WTC11 (cell line): ENCODE data around the gene ANO2. TPM values are rescaled to one million over a fixed set of nuclear protein-coding genes. Genes with fewer than 3 reads are reported as not detected.
A peak's percentile ranks its signal among the peaks of the same experiment; 100 is the strongest.

Experiments used
- ATAC-seq: fragments of 200-7000 bp; cut with Tn5 transposase; 2 replicates; pipeline ENCODE4 v1.10.0; 2021; ENCODE audit warnings: mild to moderate bottlenecking, moderate library complexity
- CTCF ChIA-PET: fragments of 300-600 bp; sonication (Branson Sonifier 250); formaldehyde crosslinking; loops from one replicate; lab custom pipeline; 2021; ENCODE audit warnings: antibody characterized with exemption; lab: Charles Lee
- POLR2A ChIA-PET: fragments of 350-600 bp; sonication (Branson Sonifier 250); formaldehyde crosslinking; loops from one replicate; lab custom pipeline; 2021; ENCODE audit warnings: antibody characterized with exemption; lab: Charles Lee
- DNase-seq: peaks from one replicate; pipeline ENCODE4 v3.0.0; 2021; ENCODE audit warnings: low spot score
- H3K27ac Mint-ChIP-seq: 2 replicates; pipeline ENCODE4 v1.8.0; 2021; ENCODE audit warnings: mixed read lengths
- H3K27me3 Mint-ChIP-seq: 2 replicates; pipeline ENCODE4 v1.8.0; 2021; ENCODE audit warnings: low read depth, mild to moderate bottlenecking, moderate library complexity, mixed read lengths
- H3K36me3 Mint-ChIP-seq: 2 replicates; pipeline ENCODE4 v1.8.0; 2021; ENCODE audit warnings: mixed read lengths
- H3K4me1 Mint-ChIP-seq: 2 replicates; pipeline ENCODE4 v1.8.0; 2022; ENCODE audit warnings: mixed read lengths
- H3K4me3 Mint-ChIP-seq: 2 replicates; pipeline ENCODE4 v1.8.0; 2021; ENCODE audit warnings: mild to moderate bottlenecking, moderate library complexity, mixed read lengths
- H3K9me3 Mint-ChIP-seq: 2 replicates; pipeline ENCODE4 v1.8.0; 2021; ENCODE audit warnings: mixed read lengths
- ATF1 ChIP-seq: sonication (generic); formaldehyde crosslinking; IDR thresholded peaks from 2 replicates; pipeline ENCODE4 v1.8.1; 2023; ENCODE audit warnings: mild to moderate bottlenecking, moderate library complexity, missing genetic modification reagents
- CBFB ChIP-seq: sonication (generic); formaldehyde crosslinking; IDR thresholded peaks from 2 replicates; pipeline ENCODE4 v1.8.1; 2022; ENCODE audit warnings: mild to moderate bottlenecking, low read depth, missing genetic modification reagents
- FOXP1 ChIP-seq: sonication (generic); formaldehyde crosslinking; IDR thresholded peaks from 2 replicates; pipeline ENCODE4 v1.8.0; 2022; ENCODE audit warnings: missing genetic modification reagents, mild to moderate bottlenecking, moderate library complexity, borderline replicate concordance
- GRHL2 ChIP-seq: fragments of 250-450 bp; sonication (Bioruptor Pico); IDR thresholded peaks from 2 replicates; pipeline ENCODE4 v1.8.0; 2022; ENCODE audit warnings: mild to moderate bottlenecking, moderate library complexity; ENCODE audit not compliant: insufficient replicate concordance, severe bottlenecking
- GTF2I ChIP-seq: fragments of 250-450 bp; sonication (Bioruptor Pico); conservative IDR thresholded peaks from 2 replicates; pipeline ENCODE4 v1.4.0; 2021; ENCODE audit warnings: mild to moderate bottlenecking
- JAZF1 ChIP-seq: fragments of 250-450 bp; sonication (Bioruptor Pico); IDR thresholded peaks from 2 replicates; pipeline ENCODE4 v1.9.0; 2021; ENCODE audit warnings: moderate library complexity, mild to moderate bottlenecking, inconsistent platforms
- KAT7 ChIP-seq: sonication (generic); formaldehyde crosslinking; IDR thresholded peaks from 2 replicates; pipeline ENCODE4 v1.8.1; 2023; ENCODE audit warnings: missing genetic modification reagents, mild to moderate bottlenecking, borderline replicate concordance
- NFATC4 ChIP-seq: fragments of 250-450 bp; sonication (Bioruptor Pico); IDR thresholded peaks from 2 replicates; pipeline ENCODE4 v1.9.0; 2021; ENCODE audit warnings: mild to moderate bottlenecking
- NR1H2 ChIP-seq: sonication (generic); formaldehyde crosslinking; IDR thresholded peaks from 2 replicates; pipeline ENCODE4 v1.9.0; 2021; ENCODE audit warnings: mild to moderate bottlenecking, moderate library complexity, missing genetic modification reagents
- NR2C2 ChIP-seq: sonication (generic); formaldehyde crosslinking; IDR thresholded peaks from 2 replicates; pipeline ENCODE4 v1.8.0; 2022; ENCODE audit warnings: mild to moderate bottlenecking, missing genetic modification reagents
- PRDM15 ChIP-seq: sonication (generic); formaldehyde crosslinking; IDR thresholded peaks from 2 replicates; pipeline ENCODE4 v1.8.0; 2022; ENCODE audit warnings: missing genetic modification reagents
- TCF7 ChIP-seq: sonication (generic); formaldehyde crosslinking; IDR thresholded peaks from 2 replicates; pipeline ENCODE4 v1.8.0; 2022; ENCODE audit warnings: mild to moderate bottlenecking, low read depth, missing genetic modification reagents, moderate library complexity
- ZBTB21 ChIP-seq: sonication (generic); formaldehyde crosslinking; IDR thresholded peaks from 2 replicates; pipeline ENCODE4 v1.8.1; 2023; ENCODE audit warnings: mild to moderate bottlenecking, missing genetic modification reagents, borderline replicate concordance
- ZNF219 ChIP-seq: sonication (generic); formaldehyde crosslinking; IDR thresholded peaks from 2 replicates; pipeline ENCODE4 v1.8.0; 2023; ENCODE audit warnings: missing genetic modification reagents, mild to moderate bottlenecking, borderline replicate concordance
- ZNF232 ChIP-seq: sonication (generic); formaldehyde crosslinking; IDR thresholded peaks from 2 replicates; pipeline ENCODE4 v1.8.0; 2022; ENCODE audit warnings: mild to moderate bottlenecking, missing genetic modification reagents
- ZSCAN18 ChIP-seq: fragments of 250-450 bp; sonication (Bioruptor Pico); IDR thresholded peaks from 2 replicates; pipeline ENCODE4 v2.1.2; 2022; ENCODE audit warnings: mild to moderate bottlenecking, moderate library complexity
- total RNA-seq: library from RNA; stranded (reverse); gene quantifications from 3 replicates; pipeline ENCODE4 v1.2.3, GENCODE V29; 2021
- TF ChIP-seq, protein P1 (sequence below): fragments of 250-450 bp; sonication (Bioruptor Pico); IDR thresholded peaks from 2 replicates; pipeline ENCODE4 v1.9.0; 2021; ENCODE audit warnings: mild to moderate bottlenecking
- TF ChIP-seq, protein P2 (sequence below): sonication (generic); formaldehyde crosslinking; IDR thresholded peaks from 2 replicates; pipeline ENCODE4 v1.8.1; 2023; ENCODE audit warnings: mild to moderate bottlenecking, moderate library complexity, missing genetic modification reagents
- TF ChIP-seq, protein P3 (sequence below): sonication (generic); formaldehyde crosslinking; IDR thresholded peaks from 2 replicates; pipeline ENCODE4 v1.8.0; 2022; ENCODE audit warnings: mild to moderate bottlenecking, missing genetic modification reagents

The ANO2 gene
- total RNA-seq, 1 experiment from 2014 or later: 2.8 TPM

GRCh38 chr12:5905757-5906156 is 39.3 kb downstream of the ANO2 start (continued):
- TF ChIP-seq, protein P1, sequence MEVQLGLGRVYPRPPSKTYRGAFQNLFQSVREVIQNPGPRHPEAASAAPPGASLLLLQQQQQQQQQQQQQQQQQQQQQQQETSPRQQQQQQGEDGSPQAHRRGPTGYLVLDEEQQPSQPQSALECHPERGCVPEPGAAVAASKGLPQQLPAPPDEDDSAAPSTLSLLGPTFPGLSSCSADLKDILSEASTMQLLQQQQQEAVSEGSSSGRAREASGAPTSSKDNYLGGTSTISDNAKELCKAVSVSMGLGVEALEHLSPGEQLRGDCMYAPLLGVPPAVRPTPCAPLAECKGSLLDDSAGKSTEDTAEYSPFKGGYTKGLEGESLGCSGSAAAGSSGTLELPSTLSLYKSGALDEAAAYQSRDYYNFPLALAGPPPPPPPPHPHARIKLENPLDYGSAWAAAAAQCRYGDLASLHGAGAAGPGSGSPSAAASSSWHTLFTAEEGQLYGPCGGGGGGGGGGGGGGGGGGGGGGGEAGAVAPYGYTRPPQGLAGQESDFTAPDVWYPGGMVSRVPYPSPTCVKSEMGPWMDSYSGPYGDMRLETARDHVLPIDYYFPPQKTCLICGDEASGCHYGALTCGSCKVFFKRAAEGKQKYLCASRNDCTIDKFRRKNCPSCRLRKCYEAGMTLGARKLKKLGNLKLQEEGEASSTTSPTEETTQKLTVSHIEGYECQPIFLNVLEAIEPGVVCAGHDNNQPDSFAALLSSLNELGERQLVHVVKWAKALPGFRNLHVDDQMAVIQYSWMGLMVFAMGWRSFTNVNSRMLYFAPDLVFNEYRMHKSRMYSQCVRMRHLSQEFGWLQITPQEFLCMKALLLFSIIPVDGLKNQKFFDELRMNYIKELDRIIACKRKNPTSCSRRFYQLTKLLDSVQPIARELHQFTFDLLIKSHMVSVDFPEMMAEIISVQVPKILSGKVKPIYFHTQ: no peak
- no peak for TF ChIP-seq JAZF1 (CRISPR knock-in tag)
- TF ChIP-seq, protein P2, sequence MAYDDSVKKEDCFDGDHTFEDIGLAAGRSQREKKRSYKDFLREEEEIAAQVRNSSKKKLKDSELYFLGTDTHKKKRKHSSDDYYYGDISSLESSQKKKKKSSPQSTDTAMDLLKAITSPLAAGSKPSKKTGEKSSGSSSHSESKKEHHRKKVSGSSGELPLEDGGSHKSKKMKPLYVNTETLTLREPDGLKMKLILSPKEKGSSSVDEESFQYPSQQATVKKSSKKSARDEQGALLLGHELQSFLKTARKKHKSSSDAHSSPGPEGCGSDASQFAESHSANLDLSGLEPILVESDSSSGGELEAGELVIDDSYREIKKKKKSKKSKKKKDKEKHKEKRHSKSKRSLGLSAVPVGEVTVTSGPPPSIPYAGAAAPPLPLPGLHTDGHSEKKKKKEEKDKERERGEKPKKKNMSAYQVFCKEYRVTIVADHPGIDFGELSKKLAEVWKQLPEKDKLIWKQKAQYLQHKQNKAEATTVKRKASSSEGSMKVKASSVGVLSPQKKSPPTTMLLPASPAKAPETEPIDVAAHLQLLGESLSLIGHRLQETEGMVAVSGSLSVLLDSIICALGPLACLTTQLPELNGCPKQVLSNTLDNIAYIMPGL (CRISPR knock-in tag): no peak

DNA sequence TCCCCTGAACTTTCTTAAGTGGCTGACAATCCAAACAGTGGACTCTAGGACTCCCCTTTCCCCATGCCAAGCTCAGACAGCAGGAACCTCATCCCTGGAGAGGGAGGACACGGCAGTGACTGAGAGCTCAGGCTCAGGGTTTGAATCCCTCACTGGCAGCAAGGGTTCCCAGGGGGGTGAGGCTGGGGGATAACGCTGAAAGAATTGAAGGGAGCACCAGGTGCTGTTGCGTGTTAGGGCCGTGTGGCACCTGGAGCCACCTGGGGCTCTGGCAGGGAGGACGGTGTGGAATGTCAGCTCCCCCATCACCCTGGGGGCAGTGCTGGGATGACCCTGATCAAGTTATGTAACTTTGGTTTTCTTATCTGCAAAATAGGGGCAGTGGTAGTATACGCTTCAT is 40.1 kb downstream of the ANO2 start:
- ATAC-seq: no peak
- no peak for TF ChIP-seq ZBTB21 (CRISPR knock-in tag)
- TF ChIP-seq, protein P3, sequence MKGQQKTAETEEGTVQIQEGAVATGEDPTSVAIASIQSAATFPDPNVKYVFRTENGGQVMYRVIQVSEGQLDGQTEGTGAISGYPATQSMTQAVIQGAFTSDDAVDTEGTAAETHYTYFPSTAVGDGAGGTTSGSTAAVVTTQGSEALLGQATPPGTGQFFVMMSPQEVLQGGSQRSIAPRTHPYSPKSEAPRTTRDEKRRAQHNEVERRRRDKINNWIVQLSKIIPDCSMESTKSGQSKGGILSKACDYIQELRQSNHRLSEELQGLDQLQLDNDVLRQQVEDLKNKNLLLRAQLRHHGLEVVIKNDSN: no peak
- no peak for TF ChIP-seq NR2C2
- no peak for TF ChIP-seq TCF7 (CRISPR knock-in tag)
- TF ChIP-seq CBFB (CRISPR knock-in tag): no peak
- TF ChIP-seq, all 79 proteins: peak for 0
- ChIA-PET POLR2A (no interaction called here), CTCF (interaction anchor here (0.6 to 1.7 kb wide), 7 partner anchors 9 to 289 kb away, joined by 3 to 9 read pairs (median 4); no protein-coding TSS in a partner anchor)
- Mint-ChIP-seq H3K36me3 (no peaks in the 10 kb centered on the region), H3K27ac (no peak overlapping the region), H3K4me3 (no peak overlapping the region), H3K4me1 (peaks cover 20% of the 10 kb centered on the region), H3K27me3 (no peaks in the 10 kb centered on the region), H3K9me3 (no peaks in the 10 kb centered on the region)
- no peak for DNase-seq

DNA sequence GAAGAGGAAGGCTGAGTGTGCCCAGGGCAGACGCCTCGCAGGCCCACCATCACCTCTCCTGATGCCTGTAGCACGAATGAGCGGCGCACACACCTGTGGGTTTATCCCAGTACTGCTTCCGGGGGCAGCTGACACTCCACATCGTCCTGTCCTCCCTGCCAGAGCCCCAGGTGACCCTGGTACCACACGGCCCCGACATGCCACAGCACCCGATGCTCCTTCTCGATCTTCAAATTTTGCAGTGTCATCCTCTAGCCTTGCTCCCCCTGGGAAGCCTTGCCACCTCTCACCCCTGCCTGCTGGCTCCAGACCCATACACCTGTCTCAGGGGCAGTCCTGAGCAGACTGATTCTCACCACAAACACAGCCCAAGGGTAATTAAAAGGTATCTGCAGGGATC is 40.6 kb downstream of the ANO2 start:
- H3K9me3 Mint-ChIP-seq: no peaks in the 10 kb centered on the region
- H3K4me1 Mint-ChIP-seq: peaks cover 20% of the 10 kb centered on the region
- ATAC-seq: 0 out of 2 replicates have a peak, but pooled peaks have one; percentile 20
- CTCF ChIA-PET: interaction anchor here (0.6 to 1.7 kb wide), 8 partner anchors 10 to 289 kb away, joined by 3 to 9 read pairs (median 4); no protein-coding TSS in a partner anchor
- no peak for DNase-seq
- no peak overlapping the region for H3K27ac Mint-ChIP-seq
- H3K36me3 Mint-ChIP-seq: no peaks in the 10 kb centered on the region
- no peak overlapping the region for H3K4me3 Mint-ChIP-seq
- TF ChIP-seq NFATC4 (CRISPR knock-in tag) (no peak), JAZF1 (CRISPR knock-in tag) (no peak), NR1H2 (CRISPR knock-in tag) (no peak), ZSCAN18 (CRISPR knock-in tag) (no peak), FOXP1 (CRISPR knock-in tag) (no peak), ZNF232 (no peak), GRHL2 (CRISPR knock-in tag) (no peak), KAT7 (CRISPR knock-in tag) (no peak), ZNF219 (no peak), PRDM15 (no peak), GTF2I (no peak), ATF1 (CRISPR knock-in tag) (no peak)
- POLR2A ChIA-PET: no interaction called here
- no peaks in the 10 kb centered on the region for H3K27me3 Mint-ChIP-seq
